ENCODE measurements around the gene FRMD6.

Gene FRMD6

GRCh38 chr14:51723990-51724389 lies 72.3 kb downstream of the FRMD6 start:
- H3K36me3 ChIP-seq (ENCODE audit: insufficient read depth, low read length): peaks cover 87% of the 10 kb centered on the region
- no peak overlapping the region for H3K27ac ChIP-seq (ENCODE audit: low read length)
- no peak for TF ChIP-seq EZH2 (IDR thresholded peaks at IDR 0.05; ENCODE audit: borderline replicate concordance, low read depth, low read length, severe bottlenecking)
- no peak for TF ChIP-seq CTCF (IDR thresholded peaks at IDR 0.05; ENCODE audit: borderline replicate concordance, extremely low read depth, low read length, poor library complexity, severe bottlenecking)
- no peak overlapping the region for H3K4me2 ChIP-seq (ENCODE audit: insufficient read depth, low read length)
- DNase-seq (no peak), ATAC-seq (ENCODE audit: insufficient read depth, low read depth) (no peak)
- no peaks in the 10 kb centered on the region for H4K20me1 ChIP-seq (ENCODE audit: insufficient read depth, low read length)
- H3K9me3 ChIP-seq (ENCODE audit: insufficient read depth, low read length, severe bottlenecking): no peaks in the 10 kb centered on the region
- no peaks in the 10 kb centered on the region for H3K79me2 ChIP-seq (ENCODE audit: insufficient read depth, low read length)
- H3K27me3 ChIP-seq (ENCODE audit: insufficient read depth, low read length, poor library complexity): no peaks in the 10 kb centered on the region
- no peak overlapping the region for H3K4me3 ChIP-seq (ENCODE audit: low read depth in 1 of 2, low read length in 2 of 2)
- H3K4me1 ChIP-seq (ENCODE audit: insufficient read depth, low read length): no peaks in the 10 kb centered on the region
- no peak overlapping the region for H3K9ac ChIP-seq (ENCODE audit: low read depth, low read length)
- no peak overlapping the region for H2AFZ ChIP-seq (ENCODE audit: low read depth, low read length)

GRCh38 chr14:51724650-51725049 lies 72.9 kb downstream of the FRMD6 start:
- TF ChIP-seq EZH2 (IDR thresholded peaks at IDR 0.05; ENCODE audit: borderline replicate concordance, low read depth, low read length, severe bottlenecking) (no peak), CTCF (IDR thresholded peaks at IDR 0.05; ENCODE audit: borderline replicate concordance, extremely low read depth, low read length, poor library complexity, severe bottlenecking) (no peak)
- Histone ChIP-seq H3K4me3 (ENCODE audit: low read depth in 1 of 2, low read length in 2 of 2) (no peak overlapping the region), H3K9ac (ENCODE audit: low read depth, low read length) (no peak overlapping the region), H2AFZ (ENCODE audit: low read depth, low read length) (no peak overlapping the region), H4K20me1 (ENCODE audit: insufficient read depth, low read length) (no peaks in the 10 kb centered on the region), H3K27me3 (ENCODE audit: insufficient read depth, low read length, poor library complexity) (no peaks in the 10 kb centered on the region), H3K9me3 (ENCODE audit: insufficient read depth, low read length, severe bottlenecking) (no peaks in the 10 kb centered on the region), H3K79me2 (ENCODE audit: insufficient read depth, low read length) (no peaks in the 10 kb centered on the region), H3K4me2 (ENCODE audit: insufficient read depth, low read length) (no peak overlapping the region), H3K36me3 (ENCODE audit: insufficient read depth, low read length) (peaks cover 85% of the 10 kb centered on the region), H3K4me1 (ENCODE audit: insufficient read depth, low read length) (no peaks in the 10 kb centered on the region), H3K27ac (ENCODE audit: low read length) (no peak overlapping the region)
- no peak for ATAC-seq (ENCODE audit: insufficient read depth, low read depth)
- DNase-seq: no peak

- TF ChIP-seq CTCF (IDR thresholded peaks at IDR 0.05; ENCODE audit: borderline replicate concordance, extremely low read depth, low read length, poor library complexity, severe bottlenecking) (no peak), EZH2 (IDR thresholded peaks at IDR 0.05; ENCODE audit: borderline replicate concordance, low read depth, low read length, severe bottlenecking) (no peak)
- H3K9me3 ChIP-seq (ENCODE audit: insufficient read depth, low read length, severe bottlenecking): no peaks in the 10 kb centered on the region
- H3K36me3 ChIP-seq (ENCODE audit: insufficient read depth, low read length): peaks cover 80% of the 10 kb centered on the region
- no peaks in the 10 kb centered on the region for H3K79me2 ChIP-seq (ENCODE audit: insufficient read depth, low read length)
- H3K27me3 ChIP-seq (ENCODE audit: insufficient read depth, low read length, poor library complexity): no peaks in the 10 kb centered on the region
- H3K27ac ChIP-seq (ENCODE audit: low read length): no peak overlapping the region
- DNase-seq (no peak), ATAC-seq (ENCODE audit: insufficient read depth, low read depth) (no peak)
- no peaks in the 10 kb centered on the region for H3K4me1 ChIP-seq (ENCODE audit: insufficient read depth, low read length)
- H2AFZ ChIP-seq (ENCODE audit: low read depth, low read length): no peak overlapping the region
- no peak overlapping the region for H3K4me3 ChIP-seq (ENCODE audit: low read depth in 1 of 2, low read length in 2 of 2)
- no peak overlapping the region for H3K9ac ChIP-seq (ENCODE audit: low read depth, low read length)
- no peak overlapping the region for H3K4me2 ChIP-seq (ENCODE audit: insufficient read depth, low read length)
- no peaks in the 10 kb centered on the region for H4K20me1 ChIP-seq (ENCODE audit: insufficient read depth, low read length)
Observed at GRCh38 chr14:51725061-51725460, 73.4 kb downstream of the FRMD6 start.

All from DND-41 (cell line).